Activated CD4-positive, alpha-beta T cell treated with anti-CD3 and anti-CD28 coated beads, Interleukin-2, amount 10 ng/mL, durations not matched to agents 7 days and 5 days (primary cell): ENCODE data around the gene USP35. TPM values are rescaled to one million over a fixed set of nuclear protein-coding genes. Genes with fewer than 3 reads are reported as not detected.

Source experiments
- CTCF ChIA-PET: fragments of 350-600 bp; sonication (Branson Sonifier 250); formaldehyde crosslinking; loops from one replicate; lab custom pipeline; 2021; ENCODE audit warnings: antibody characterized with exemption; lab: Charles Lee
- POLR2A ChIA-PET: fragments of 350-600 bp; sonication (Branson Sonifier 250); formaldehyde crosslinking; loops from one replicate; lab custom pipeline; 2021; ENCODE audit warnings: antibody characterized with exemption; lab: Charles Lee
- DNase-seq: peaks from one replicate; pipeline ENCODE4 v3.0.0-alpha.2; 2020
- H3K27ac Mint-ChIP-seq: one replicate; pipeline ENCODE4 v1.8.0; 2021; ENCODE audit warnings: mild to moderate bottlenecking, moderate library complexity, mixed read lengths
- H3K27me3 Mint-ChIP-seq: one replicate; pipeline ENCODE4 v1.8.0; 2021; ENCODE audit warnings: mixed read lengths
- H3K36me3 Mint-ChIP-seq: one replicate; pipeline ENCODE4 v1.8.0; 2021; ENCODE audit warnings: low read depth, mixed read lengths
- H3K4me1 Mint-ChIP-seq: one replicate; pipeline ENCODE4 v1.8.0; 2021; ENCODE audit warnings: mixed read lengths
- H3K4me3 Mint-ChIP-seq: one replicate; pipeline ENCODE4 v1.8.0; 2021; ENCODE audit warnings: mild to moderate bottlenecking, moderate library complexity, mixed read lengths
- H3K9me3 Mint-ChIP-seq: one replicate; pipeline ENCODE4 v1.8.0; 2021; ENCODE audit warnings: mixed read lengths
- total RNA-seq, 2 experiments: library from RNA; stranded (reverse); gene quantifications; one replicate each; pipeline ENCODE4 v1.2.3, GENCODE V29; 2021

Gene USP35
- total RNA-seq, 2 experiments from 2014 or later: 13.0 to 13.2 TPM

- Mint-ChIP-seq H3K4me3 (peak overlapping the region; percentile 72), H3K27me3 (no peaks in the 10 kb centered on the region), H3K9me3 (no peaks in the 10 kb centered on the region), H3K4me1 (peaks cover 54% of the 10 kb centered on the region), H3K36me3 (peaks cover 33% of the 10 kb centered on the region), H3K27ac (peak overlapping the region; percentile 94)
- POLR2A ChIA-PET: interaction anchor here (0.6 kb wide), 3 partner anchors 62 to 373 kb away, joined by 5 to 19 read pairs (median 10); no protein-coding TSS in a partner anchor
- DNase-seq: peak; percentile 74
- CTCF ChIA-PET: interaction anchor here (0.9 to 3.4 kb wide), 5 partner anchors 10 to 361 kb away, joined by 3 to 24 read pairs (median 5); partner anchors contain the start of genes KCTD21 and USP35
Observed at GRCh38 chr11:78202733-78203167, 14.0 kb downstream of the USP35 start.

- POLR2A ChIA-PET: interaction anchor here (0.6 kb wide), 2 partner anchors 126 to 373 kb away, joined by 5 to 10 read pairs; no protein-coding TSS in a partner anchor
- Mint-ChIP-seq H3K27me3 (no peaks in the 10 kb centered on the region), H3K4me3 (peak overlapping the region; percentile 72), H3K27ac (peak overlapping the region; percentile 94), H3K36me3 (peaks cover 33% of the 10 kb centered on the region), H3K4me1 (peaks cover 54% of the 10 kb centered on the region), H3K9me3 (no peaks in the 10 kb centered on the region)
- DNase-seq: peak; percentile 62
- CTCF ChIA-PET: interaction anchor here (0.9 to 3.4 kb wide), 5 partner anchors 10 to 361 kb away, joined by 3 to 24 read pairs (median 5); partner anchors contain the start of genes KCTD21 and USP35
Observed at GRCh38 chr11:78203184-78203583, 14.5 kb downstream of the USP35 start.

GRCh38 chr11:78205256-78205655 is 16.5 kb downstream of the USP35 start:
- no peak for DNase-seq
- no peaks in the 10 kb centered on the region for H3K9me3 Mint-ChIP-seq
- ChIA-PET CTCF (interaction anchor here (0.7 to 1.6 kb wide), 4 partner anchors 10 to 359 kb away, joined by 3 to 5 read pairs (median 4); partner anchors contain the start of genes KCTD21 and USP35), POLR2A (no interaction called here)
- H3K4me3 Mint-ChIP-seq: no peak overlapping the region
- H3K36me3 Mint-ChIP-seq: peaks cover 38% of the 10 kb centered on the region
- H3K27me3 Mint-ChIP-seq: no peaks in the 10 kb centered on the region
- H3K27ac Mint-ChIP-seq: peak overlapping the region; percentile 37
- peaks cover 45% of the 10 kb centered on the region for H3K4me1 Mint-ChIP-seq

GRCh38 chr11:78205691-78206090 is 17.0 kb downstream of the USP35 start:
- H3K9me3 Mint-ChIP-seq: no peaks in the 10 kb centered on the region
- ChIA-PET CTCF (interaction anchor here (1.1 to 1.6 kb wide), 3 partner anchors 11 to 359 kb away, joined by 3 to 5 read pairs (median 4); partner anchors contain the start of genes KCTD21 and USP35), POLR2A (no interaction called here)
- H3K4me3 Mint-ChIP-seq: no peak overlapping the region
- no peak overlapping the region for H3K27ac Mint-ChIP-seq
- H3K36me3 Mint-ChIP-seq: peaks cover 41% of the 10 kb centered on the region
- peaks cover 44% of the 10 kb centered on the region for H3K4me1 Mint-ChIP-seq
- H3K27me3 Mint-ChIP-seq: no peaks in the 10 kb centered on the region
- DNase-seq: no peak

- peaks cover 40% of the 10 kb centered on the region for H3K36me3 Mint-ChIP-seq
- ChIA-PET CTCF (interaction anchor here (0.6 kb wide), 1 partner anchor 503 kb away, joined by 3 read pairs; no protein-coding TSS in a partner anchor), POLR2A (no interaction called here)
- no peaks in the 10 kb centered on the region for H3K9me3 Mint-ChIP-seq
- no peak overlapping the region for H3K4me3 Mint-ChIP-seq
- H3K4me1 Mint-ChIP-seq: peaks cover 24% of the 10 kb centered on the region
- no peaks in the 10 kb centered on the region for H3K27me3 Mint-ChIP-seq
- no peak for DNase-seq
- no peak overlapping the region for H3K27ac Mint-ChIP-seq
Observed at GRCh38 chr11:78207532-78208256, 19.0 kb downstream of the USP35 start.

GRCh38 chr11:78208257-78209165 is 19.8 kb downstream of the USP35 start:
- Mint-ChIP-seq H3K4me3 (no peak overlapping the region), H3K9me3 (no peaks in the 10 kb centered on the region), H3K4me1 (peaks cover 18% of the 10 kb centered on the region), H3K27me3 (no peaks in the 10 kb centered on the region), H3K36me3 (peaks cover 37% of the 10 kb centered on the region), H3K27ac (peak overlapping the region; percentile 65)
- POLR2A ChIA-PET: no interaction called here
- no peak for DNase-seq
- CTCF ChIA-PET: interaction anchor here (0.6 to 0.9 kb wide), 2 partner anchors 335 to 503 kb away, joined by 3 read pairs; no protein-coding TSS in a partner anchor

- no peaks in the 10 kb centered on the region for H3K27me3 Mint-ChIP-seq
- H3K4me3 Mint-ChIP-seq: no peak overlapping the region
- peaks cover 38% of the 10 kb centered on the region for H3K36me3 Mint-ChIP-seq
- H3K4me1 Mint-ChIP-seq: peaks cover 13% of the 10 kb centered on the region
- no peaks in the 10 kb centered on the region for H3K9me3 Mint-ChIP-seq
- no peak for DNase-seq
- H3K27ac Mint-ChIP-seq: no peak overlapping the region
- CTCF ChIA-PET: interaction anchor here (0.9 kb wide), 1 partner anchor 335 kb away, joined by 3 read pairs; no protein-coding TSS in a partner anchor
- POLR2A ChIA-PET: no interaction called here
Observed at GRCh38 chr11:78209478-78209877, 20.8 kb downstream of the USP35 start.

GRCh38 chr11:78210000-78210608 is 21.4 kb downstream of the USP35 start:
- Mint-ChIP-seq H3K4me1 (peaks cover 7% of the 10 kb centered on the region), H3K27ac (no peak overlapping the region), H3K27me3 (no peaks in the 10 kb centered on the region), H3K4me3 (no peak overlapping the region), H3K9me3 (no peaks in the 10 kb centered on the region), H3K36me3 (peaks cover 40% of the 10 kb centered on the region)
- ChIA-PET POLR2A (no interaction called here), CTCF (interaction anchor here (0.6 to 0.9 kb wide), 2 partner anchors 13 to 334 kb away, joined by 3 read pairs; no protein-coding TSS in a partner anchor)
- no peak for DNase-seq

- H3K4me1 Mint-ChIP-seq: peaks cover under 1% of the 10 kb centered on the region
- DNase-seq: no peak
- no peak overlapping the region for H3K27ac Mint-ChIP-seq
- H3K27me3 Mint-ChIP-seq: no peaks in the 10 kb centered on the region
- H3K4me3 Mint-ChIP-seq: no peak overlapping the region
- POLR2A ChIA-PET: no interaction called here
- CTCF ChIA-PET: no interaction called here
- H3K36me3 Mint-ChIP-seq: peaks cover 46% of the 10 kb centered on the region
- no peaks in the 10 kb centered on the region for H3K9me3 Mint-ChIP-seq
Observed at GRCh38 chr11:78211565-78211964, 22.8 kb downstream of the USP35 start.

- no peaks in the 10 kb centered on the region for H3K9me3 Mint-ChIP-seq
- DNase-seq: no peak
- peaks cover 6% of the 10 kb centered on the region for H3K4me1 Mint-ChIP-seq
- POLR2A ChIA-PET: no interaction called here
- H3K27me3 Mint-ChIP-seq: no peaks in the 10 kb centered on the region
- CTCF ChIA-PET: no interaction called here
- no peak overlapping the region for H3K4me3 Mint-ChIP-seq
- H3K36me3 Mint-ChIP-seq: peaks cover 54% of the 10 kb centered on the region
- H3K27ac Mint-ChIP-seq: no peak overlapping the region
Observed at GRCh38 chr11:78212586-78213371, 24.1 kb downstream of the USP35 start.

GRCh38 chr11:78213526-78214330 is 25.0 kb downstream of the USP35 start:
- no peaks in the 10 kb centered on the region for H3K9me3 Mint-ChIP-seq
- H3K27ac Mint-ChIP-seq: no peak overlapping the region
- H3K4me3 Mint-ChIP-seq: no peak overlapping the region
- H3K27me3 Mint-ChIP-seq: no peaks in the 10 kb centered on the region
- no peak for DNase-seq
- H3K36me3 Mint-ChIP-seq: peaks cover 61% of the 10 kb centered on the region
- ChIA-PET CTCF (interaction anchor here (0.6 kb wide), 1 partner anchor 1349 kb away, joined by 3 read pairs; no protein-coding TSS in a partner anchor), POLR2A (no interaction called here)
- peaks cover 6% of the 10 kb centered on the region for H3K4me1 Mint-ChIP-seq
